Measurements from ENCODE around the gene MCL1. TPM values are rescaled to one million over a fixed set of nuclear protein-coding genes. Genes with fewer than 3 reads are reported as not detected.

Gene MCL1
- total and polyA plus RNA-seq, 12 donors: 57.4 to 299 (median 192) TPM

DNA sequence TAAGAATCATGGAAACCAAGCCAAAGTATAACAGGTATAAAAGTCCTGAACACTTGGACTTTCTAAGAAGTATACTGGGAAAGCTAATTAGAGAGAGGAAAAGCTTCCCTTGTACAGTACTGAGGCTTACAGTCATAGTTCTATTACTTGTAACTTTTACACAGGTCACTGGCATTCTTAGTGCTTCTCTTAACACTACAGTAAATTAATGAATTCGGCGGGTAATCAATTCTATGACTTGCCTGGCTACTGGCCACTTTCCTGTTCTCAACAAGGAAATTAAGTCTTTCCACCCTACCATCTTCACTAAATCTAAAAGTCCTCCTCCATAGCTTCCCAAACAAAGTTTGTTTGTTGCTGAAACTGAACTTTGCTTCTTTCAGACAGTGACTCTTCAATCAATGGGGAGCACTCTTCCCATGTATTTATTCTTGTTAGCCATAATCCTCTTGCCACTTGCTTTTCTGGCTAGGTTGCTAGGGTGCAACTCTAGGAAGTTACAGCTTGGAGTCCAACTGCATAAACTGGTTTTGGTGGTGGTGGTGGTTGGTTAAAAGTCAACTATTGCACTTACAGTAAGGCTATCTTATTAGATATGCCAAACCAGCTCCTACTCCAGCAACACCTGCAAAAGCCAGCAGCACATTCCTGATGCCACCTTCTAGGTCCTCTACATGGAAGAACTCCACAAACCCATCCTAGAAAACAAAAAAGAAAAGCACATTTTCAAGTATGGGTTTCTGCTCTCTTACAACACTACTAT is 2.4 kb downstream of the MCL1 start:
- H3K36me3 ChIP-seq (replicated peaks in 1 of 2): peaks cover 0 to 57% of the 10 kb centered on the region in 2 donors

DNA sequence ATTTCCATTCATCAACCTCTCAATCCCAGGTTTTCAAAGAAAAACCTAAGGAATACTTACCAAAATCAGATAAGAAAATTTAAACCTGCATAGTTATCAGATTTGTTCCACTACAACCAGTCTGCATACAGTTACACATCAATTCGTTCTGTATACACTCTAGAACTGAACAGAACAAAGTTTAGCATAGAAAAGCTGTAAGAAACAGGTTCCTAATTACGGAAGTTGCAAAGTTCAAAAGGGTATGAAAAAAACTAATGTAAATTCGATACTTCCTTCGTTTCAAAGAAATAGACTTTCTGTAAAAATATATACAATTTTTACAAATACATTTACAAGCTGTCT is 3.1 kb downstream of the MCL1 start:
- Histone ChIP-seq H3K27ac (peak overlapping the region in 2 of 5 donors; percentile 100), H3K9me3 (replicated peaks in 1 of 3) (no peaks in the 10 kb centered on the region), H3K4me3 (peak overlapping the region in 3 of 4 donors; percentile 25 to 99 (median 96)), H3K4me1 (replicated peaks in 1 of 2) (peaks cover 54 to 57% of the 10 kb centered on the region in 2 donors), H3K27me3 (no peaks in the 10 kb centered on the region), H3K36me3 (replicated peaks in 1 of 2) (peaks cover 0 to 63% of the 10 kb centered on the region in 2 donors)
- TF ChIP-seq POLR2A (IDR thresholded peaks at IDR 0.05): peak in 1 of 2 donors; percentile 6
- TF ChIP-seq, protein P1, sequence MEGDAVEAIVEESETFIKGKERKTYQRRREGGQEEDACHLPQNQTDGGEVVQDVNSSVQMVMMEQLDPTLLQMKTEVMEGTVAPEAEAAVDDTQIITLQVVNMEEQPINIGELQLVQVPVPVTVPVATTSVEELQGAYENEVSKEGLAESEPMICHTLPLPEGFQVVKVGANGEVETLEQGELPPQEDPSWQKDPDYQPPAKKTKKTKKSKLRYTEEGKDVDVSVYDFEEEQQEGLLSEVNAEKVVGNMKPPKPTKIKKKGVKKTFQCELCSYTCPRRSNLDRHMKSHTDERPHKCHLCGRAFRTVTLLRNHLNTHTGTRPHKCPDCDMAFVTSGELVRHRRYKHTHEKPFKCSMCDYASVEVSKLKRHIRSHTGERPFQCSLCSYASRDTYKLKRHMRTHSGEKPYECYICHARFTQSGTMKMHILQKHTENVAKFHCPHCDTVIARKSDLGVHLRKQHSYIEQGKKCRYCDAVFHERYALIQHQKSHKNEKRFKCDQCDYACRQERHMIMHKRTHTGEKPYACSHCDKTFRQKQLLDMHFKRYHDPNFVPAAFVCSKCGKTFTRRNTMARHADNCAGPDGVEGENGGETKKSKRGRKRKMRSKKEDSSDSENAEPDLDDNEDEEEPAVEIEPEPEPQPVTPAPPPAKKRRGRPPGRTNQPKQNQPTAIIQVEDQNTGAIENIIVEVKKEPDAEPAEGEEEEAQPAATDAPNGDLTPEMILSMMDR (IDR thresholded peaks at IDR 0.05): no peak
- no peak for DNase-seq
- WGBS, 4 donors: 1 to 5% (median 4%) methylated on average over 4 of the region's 4 CpGs
- intact Hi-C loops (cut with DNase I): loop anchor here (5.0 kb wide), 2 partner anchors 41 to 46 kb away; no protein-coding TSS in a partner anchor

More for the DNA sequence above, 2.4 kb downstream of the MCL1 start:
- Histone ChIP-seq H3K27ac (peak overlapping the region; percentile 20 to 100 (median 100)), H3K4me1 (replicated peaks in 1 of 2) (peaks cover 48 to 51% of the 10 kb centered on the region in 2 donors), H3K4me3 (peak overlapping the region in 3 of 4 donors; percentile 67 to 99 (median 96)), H3K27me3 (no peaks in the 10 kb centered on the region), H3K9me3 (replicated peaks in 1 of 3) (no peaks in the 10 kb centered on the region)
- peak in 1 of 7 donors; percentile 11 for DNase-seq
- TF ChIP-seq POLR2A (IDR thresholded peaks at IDR 0.05): peak in 1 of 2 donors; percentile 9
- TF ChIP-seq, protein P1 (IDR thresholded peaks at IDR 0.05): no peak
- intact Hi-C loops (cut with DNase I): loop anchor here (5.0 kb wide), 2 partner anchors 40 to 45 kb away; no protein-coding TSS in a partner anchor
- WGBS, 4 donors: 6 to 12% (median 10%) methylated on average over 2 of the region's 2 CpGs

DNA sequence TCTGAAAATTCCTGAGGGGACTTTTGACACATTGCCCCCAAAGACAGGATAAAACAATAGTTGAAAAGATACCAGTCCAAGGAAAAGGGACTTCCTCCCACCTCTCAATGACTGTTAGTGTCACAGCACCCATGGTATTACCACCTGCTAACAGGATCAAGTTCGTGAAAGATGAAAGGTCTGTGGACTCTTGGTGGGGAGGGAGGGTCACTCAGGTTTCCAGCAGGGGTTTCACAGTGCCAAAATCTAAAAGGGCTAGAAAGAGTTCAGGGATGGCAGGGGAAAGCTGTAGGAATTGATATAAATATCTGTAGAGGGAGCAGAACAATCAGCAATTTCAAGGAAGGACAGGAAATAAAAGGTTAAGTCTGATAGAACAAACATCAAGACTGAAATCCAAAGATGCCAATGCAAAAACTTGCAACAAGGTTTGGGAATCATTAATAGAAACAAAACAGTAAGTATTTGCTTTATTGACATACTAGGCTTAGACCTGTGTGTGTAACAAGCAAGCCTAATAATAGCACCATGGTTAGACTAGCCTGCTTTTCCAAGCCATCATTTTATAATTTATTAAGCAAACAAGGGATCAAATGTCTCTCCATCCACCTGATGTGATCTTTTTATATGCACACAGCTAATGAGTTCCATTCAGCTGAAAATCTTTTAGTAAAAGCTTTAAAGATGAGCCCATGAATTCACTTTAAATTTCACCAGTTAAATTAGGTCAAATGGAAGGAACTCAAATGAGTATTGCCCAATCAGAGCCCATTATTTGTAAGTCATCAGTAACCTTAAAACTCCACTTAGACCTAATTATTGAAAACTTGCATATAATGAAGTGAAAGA is 3.7 kb downstream of the MCL1 start:
- Histone ChIP-seq H3K36me3 (replicated peaks in 1 of 2) (peaks cover 0 to 69% of the 10 kb centered on the region in 2 donors), H3K4me1 (replicated peaks in 1 of 2) (peaks cover 58 to 63% of the 10 kb centered on the region in 2 donors), H3K27ac (peak overlapping the region in 2 of 5 donors; percentile 100), H3K9me3 (replicated peaks in 1 of 3) (no peaks in the 10 kb centered on the region), H3K4me3 (peak overlapping the region in 3 of 4 donors; percentile 25 to 99 (median 96)), H3K27me3 (no peaks in the 10 kb centered on the region)
- intact Hi-C loops (cut with DNase I): loop anchor here (5.0 kb wide), 2 partner anchors 42 to 47 kb away; no protein-coding TSS in a partner anchor
- peak in 1 of 7 donors; percentile 11 for DNase-seq
- TF ChIP-seq POLR2A (IDR thresholded peaks at IDR 0.05): no peak
- TF ChIP-seq, protein P1 (IDR thresholded peaks at IDR 0.05): no peak
- 8 to 22% (median 12%) methylated on average over 1 of the region's 1 CpG for WGBS, 4 donors

DNA sequence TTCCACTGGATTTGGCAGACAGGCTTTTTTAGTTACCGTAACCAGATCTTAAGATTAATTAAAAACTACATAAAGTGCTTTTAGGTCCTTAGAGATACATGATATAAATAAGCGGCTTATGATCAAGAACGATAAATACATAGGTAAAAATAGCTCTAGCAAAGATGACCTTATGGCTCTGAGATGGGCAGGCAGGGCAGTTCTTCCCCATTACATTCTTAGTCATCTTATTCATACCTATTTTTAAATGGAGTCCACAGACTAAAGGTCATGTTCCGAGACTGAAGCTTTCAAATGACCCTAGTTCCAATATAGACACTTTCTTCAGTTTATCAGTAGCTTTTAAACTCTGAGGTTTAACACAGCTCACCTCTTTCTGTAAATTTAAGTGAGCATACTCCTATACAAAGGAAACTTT is 4.3 kb downstream of the MCL1 start:
- TF ChIP-seq, protein P1 (IDR thresholded peaks at IDR 0.05): no peak
- peak; percentile 0 to 4 for TF ChIP-seq POLR2A (IDR thresholded peaks at IDR 0.05)
- DNase-seq: peak in 1 of 7 donors; percentile 17
- no peaks in the 10 kb centered on the region for H3K27me3 ChIP-seq
- peak overlapping the region in 3 of 5 donors; percentile 41 to 100 (median 100) for H3K27ac ChIP-seq
- peaks cover 0 to 75% of the 10 kb centered on the region in 2 donors for H3K36me3 ChIP-seq (replicated peaks in 1 of 2)
- intact Hi-C loops (cut with DNase I): loop anchor here (5.0 kb wide), 2 partner anchors 42 to 47 kb away; no protein-coding TSS in a partner anchor
- peaks cover 53 to 65% of the 10 kb centered on the region in 2 donors for H3K4me1 ChIP-seq (replicated peaks in 1 of 2)
- H3K9me3 ChIP-seq (replicated peaks in 1 of 3): no peaks in the 10 kb centered on the region
- WGBS, 4 donors: 12 to 26% (median 18%) methylated on average over 4 of the region's 4 CpGs
- H3K4me3 ChIP-seq: peak overlapping the region in 2 of 4 donors; percentile 96 to 99
